COLO829 (cell line): ENCODE results near the gene TANGO6.
A peak's percentile ranks its signal among the peaks of the same experiment; 100 is the strongest.

Source experiments
- DNase-seq: peaks from one replicate; pipeline ENCODE4 v3.0.0; 2012; ENCODE audit warnings: low spot score

TANGO6 gene

GRCh38 chr16:68866933-68867332 lies 23.6 kb downstream of the TANGO6 start:
- DNase-seq: no peak

GRCh38 chr16:68869492-68870088 lies 26.3 kb downstream of the TANGO6 start:
- no peak for DNase-seq

- no peak for DNase-seq
Observed at GRCh38 chr16:68873635-68874471, 30.5 kb downstream of the TANGO6 start.

GRCh38 chr16:68875871-68876270 lies 32.5 kb downstream of the TANGO6 start:
- DNase-seq: no peak

DNA sequence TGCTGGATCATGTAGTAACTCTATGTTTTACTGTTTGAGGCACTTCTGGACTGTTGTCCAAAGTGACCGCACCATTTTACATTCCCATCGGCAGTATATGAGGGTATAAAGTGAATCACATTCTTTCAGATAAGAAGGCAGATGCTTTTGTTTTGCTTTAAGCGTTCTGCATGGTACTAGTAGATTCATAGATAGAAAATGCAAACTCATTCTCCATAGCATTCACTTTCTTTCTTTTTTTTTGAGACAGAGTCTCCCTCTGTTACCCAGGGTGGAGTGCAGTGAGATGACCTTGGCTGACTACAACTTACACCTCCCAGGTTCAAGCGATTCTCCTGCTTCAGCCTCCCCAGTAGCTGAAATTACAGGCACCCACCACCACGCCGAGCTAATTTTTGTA lies 40.4 kb downstream of the TANGO6 start:
- no peak for DNase-seq

DNA sequence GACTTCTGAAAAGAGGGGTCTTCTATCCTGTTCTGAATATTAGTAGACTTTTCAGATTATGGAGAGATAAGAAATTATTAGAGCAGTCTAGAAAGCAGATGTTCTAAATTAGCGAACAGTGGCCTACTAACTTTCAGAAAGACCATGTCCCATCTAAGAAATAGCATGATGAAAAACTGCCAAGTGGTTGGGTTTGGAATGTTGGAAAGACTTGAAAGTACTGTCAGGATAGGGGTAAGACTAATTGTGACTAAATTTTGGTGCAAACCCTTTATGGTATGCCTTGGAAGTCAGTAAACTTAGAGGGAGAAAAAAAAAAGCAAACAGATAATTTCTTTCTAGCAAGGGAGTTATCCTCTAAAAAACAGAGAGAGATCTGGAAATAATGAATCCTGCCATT lies 41.1 kb downstream of the TANGO6 start:
- DNase-seq: no peak

DNA sequence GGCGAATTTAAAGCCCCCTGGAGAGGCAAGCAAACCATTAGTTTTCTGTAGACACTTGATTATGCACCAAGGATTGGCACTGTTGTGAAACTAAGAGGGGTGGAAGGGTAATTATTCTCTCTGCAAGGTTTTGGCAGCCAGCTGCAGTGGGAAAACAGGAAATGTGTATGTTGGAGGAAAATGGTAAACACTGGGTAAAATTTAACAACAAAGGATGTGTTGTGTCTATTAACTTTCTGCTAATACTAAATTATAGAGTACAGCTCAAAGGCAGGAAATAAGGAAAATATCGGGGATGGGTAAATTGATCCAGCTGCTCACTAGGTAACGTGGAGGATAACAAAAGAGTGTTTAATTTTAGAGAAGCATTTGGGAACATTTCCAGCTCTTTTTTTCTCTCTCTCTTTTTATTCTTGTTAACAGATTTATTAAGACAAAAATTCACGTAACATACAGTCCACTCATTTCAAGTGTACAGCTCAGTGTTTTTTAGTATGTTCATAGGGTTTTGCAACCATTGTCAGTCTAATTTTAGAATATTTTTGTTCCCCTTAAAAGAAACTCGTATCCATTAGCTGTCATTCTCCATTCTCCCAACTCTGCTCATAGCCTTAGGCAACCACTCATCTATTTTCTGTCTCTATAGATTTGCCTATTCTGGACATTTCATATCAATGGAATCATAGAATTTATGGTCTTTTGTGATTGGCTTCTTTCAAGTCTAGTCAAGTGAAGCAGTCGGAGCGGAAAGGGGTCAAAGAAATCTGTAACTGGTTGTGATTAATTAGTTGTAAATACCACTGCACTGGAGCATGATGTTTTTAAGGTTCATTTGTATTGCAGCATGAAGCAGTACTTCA lies 41.8 kb downstream of the TANGO6 start:
- no peak for DNase-seq

DNA sequence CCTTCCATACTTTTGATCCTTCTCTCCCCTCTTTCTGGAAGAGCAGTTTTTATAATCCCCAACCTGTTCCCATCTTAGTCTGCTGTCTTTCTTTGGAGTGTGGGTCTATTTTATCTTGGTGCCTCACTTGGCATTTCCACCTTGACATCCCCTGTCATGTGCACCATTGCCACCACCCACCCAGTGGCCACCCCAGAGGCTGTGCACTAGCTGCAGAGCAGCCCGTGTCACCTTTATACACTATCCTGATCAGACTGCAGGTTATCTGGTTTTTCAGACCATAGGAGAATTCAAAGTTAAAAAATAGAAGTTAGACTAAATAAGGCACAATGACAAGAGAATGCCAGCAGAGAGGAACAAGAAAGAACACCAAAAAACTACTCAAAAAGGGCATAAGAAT lies 43.8 kb downstream of the TANGO6 start:
- DNase-seq: no peak

GRCh38 chr16:68889508-68890150 lies 46.3 kb downstream of the TANGO6 start:
- DNase-seq: no peak

DNA sequence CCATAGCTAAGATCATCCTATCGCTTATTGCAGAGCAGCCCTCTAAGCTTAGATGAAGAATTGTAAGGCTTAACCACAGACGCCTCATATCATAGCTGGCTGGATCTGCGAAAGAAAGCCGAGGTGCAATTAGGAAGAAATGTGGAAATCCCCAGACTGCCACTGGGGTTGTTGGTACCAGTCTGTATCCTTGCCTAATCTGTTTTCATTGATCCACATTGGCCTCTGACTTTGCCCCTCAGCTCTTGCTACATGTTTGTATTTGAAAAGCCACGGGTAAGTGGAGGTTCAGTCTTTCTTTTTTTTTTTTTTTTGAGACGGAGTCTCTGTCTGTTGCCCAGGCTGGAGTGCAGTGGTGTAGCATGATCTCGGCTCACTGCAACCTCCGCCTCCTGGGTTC lies 48.9 kb downstream of the TANGO6 start:
- no peak for DNase-seq

DNA sequence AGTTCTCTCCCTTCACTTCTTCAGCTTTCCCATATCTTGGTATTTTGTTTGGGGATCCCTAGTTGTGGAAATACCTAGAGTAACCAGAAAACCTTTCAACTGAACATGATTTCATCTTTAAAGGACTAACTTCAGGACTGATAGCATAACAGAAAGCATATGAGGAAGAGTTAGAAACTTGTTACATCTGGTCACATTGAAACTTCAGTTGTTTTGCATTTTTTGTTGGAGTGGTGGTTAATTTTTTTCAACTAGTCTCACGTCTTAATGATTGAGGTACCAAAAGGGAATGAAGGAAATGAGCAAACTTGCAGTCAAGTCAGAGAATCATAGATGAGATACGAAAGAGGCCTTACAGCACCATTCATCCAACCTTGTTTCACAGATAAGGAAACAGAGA lies 49.6 kb downstream of the TANGO6 start:
- DNase-seq: no peak

- DNase-seq: no peak
Observed at GRCh38 chr16:68893710-68894705, 50.7 kb downstream of the TANGO6 start.

DNA sequence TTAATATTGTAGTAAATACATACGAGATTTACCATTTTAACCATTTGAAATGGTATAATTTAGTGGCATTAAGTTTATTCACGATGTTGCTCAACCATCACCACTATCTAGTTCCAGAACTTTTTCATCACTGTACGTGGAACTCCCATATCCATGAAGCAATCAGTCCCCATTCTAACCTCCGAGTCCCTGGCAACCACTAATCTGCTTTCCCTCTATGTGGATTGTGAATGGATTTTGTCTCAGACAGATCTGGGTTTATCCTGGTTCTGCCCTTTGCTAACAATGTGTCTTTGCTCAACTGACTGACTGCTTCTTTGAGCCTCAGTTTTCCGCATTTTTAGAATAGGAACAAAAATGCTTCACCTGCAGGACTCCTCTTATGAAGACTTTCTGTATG lies 51.4 kb downstream of the TANGO6 start:
- no peak for DNase-seq

DNA sequence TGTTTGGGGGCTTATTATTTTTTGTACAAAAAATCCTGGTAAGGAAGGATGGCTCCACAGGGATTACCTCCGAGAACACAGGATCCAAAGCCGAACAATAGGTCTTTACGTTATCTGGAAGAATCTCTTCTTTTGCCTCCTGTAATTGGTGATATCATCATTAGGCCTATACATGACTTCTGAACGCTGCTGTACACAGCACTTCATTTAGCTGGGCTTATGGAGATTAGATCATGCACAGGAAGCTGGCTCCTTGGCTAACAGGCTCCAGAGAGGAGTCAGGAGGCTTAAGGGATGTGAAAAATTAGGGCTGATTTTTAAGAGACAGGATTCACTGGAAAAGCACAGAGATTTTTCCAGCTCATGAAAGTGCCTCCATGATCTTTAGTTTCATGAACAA lies 54.7 kb downstream of the TANGO6 start:
- no peak for DNase-seq

DNA sequence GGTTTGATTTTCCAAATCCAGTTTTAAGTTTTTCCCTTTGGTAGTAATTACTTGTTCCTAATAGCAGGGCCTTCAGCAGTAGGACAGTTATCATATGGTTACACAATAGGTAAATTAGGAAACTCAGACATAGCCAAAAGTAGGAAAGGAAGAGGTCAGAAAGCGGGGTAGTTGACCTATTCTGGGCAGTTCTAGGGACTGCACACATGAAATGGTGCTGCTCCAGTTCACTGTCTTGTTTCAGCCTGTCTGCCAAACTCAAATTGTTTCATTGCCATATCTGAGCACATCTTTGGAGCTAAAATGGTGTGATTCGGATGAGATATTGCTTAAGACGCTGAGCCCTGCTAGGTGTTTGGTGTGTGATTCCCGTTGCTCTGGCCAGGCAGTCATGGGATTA lies 56.7 kb downstream of the TANGO6 start:
- DNase-seq: no peak

DNA sequence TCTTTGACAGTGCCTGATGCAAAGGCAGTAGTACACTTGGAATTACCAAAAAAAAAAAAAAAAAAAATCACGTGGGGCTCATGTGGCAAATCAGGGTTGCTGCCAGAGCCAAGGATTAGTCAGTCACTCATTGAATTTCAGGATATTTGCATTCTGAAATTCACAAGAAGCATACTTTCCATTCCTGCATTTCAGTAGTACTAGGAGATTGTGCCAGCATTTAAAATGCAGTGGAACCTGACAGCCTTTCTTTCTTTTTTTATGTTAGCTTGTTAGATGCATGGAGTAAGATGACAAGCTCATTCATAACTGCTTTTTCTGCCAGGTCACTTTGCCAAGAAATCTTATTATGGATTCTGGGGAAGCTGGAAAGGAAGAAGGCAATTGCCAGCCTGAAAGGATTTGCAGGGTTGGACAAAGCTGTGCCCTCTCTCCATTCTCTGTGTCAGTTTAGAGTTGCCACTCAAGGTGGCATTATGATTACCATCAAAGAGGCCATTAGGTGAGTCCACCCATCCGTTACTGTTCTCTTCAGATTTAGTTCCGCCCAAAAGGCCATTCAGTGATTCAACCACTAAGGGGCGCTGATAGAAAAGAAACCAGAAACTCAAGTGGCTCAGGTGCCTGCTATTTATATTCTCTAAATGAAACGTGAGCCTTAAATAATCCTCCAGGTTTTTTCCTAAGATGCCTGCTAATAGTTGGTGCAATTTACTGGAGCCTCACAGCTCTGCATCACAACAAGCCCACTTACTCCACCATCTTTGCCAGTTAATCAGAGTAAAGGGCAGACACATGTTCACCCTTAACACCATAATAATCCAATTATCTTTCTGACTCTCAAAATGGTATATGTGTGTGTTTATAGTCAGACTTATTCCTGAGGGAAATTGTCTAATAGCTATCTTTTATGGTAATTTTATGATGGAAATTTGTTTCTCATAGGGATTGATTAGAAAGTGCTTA lies 59.0 kb downstream of the TANGO6 start:
- DNase-seq: peak; percentile 52

DNA sequence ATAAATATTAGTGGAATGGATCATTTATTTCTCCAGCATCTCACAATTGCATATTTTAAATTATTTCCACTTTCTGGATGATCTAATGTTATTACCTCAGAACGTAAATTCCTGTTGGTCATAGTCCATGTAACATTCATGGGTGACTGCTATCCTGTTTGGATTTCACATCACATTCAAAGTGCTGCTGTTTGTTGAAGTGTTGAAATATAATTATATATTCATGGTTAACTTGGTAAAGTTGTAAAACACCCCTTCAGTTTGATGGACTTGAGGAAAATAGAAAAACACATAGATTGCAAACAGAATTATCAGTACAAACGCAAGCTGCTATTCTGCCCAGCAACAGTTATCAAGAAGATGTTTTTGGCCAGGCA lies 59.6 kb downstream of the TANGO6 start:
- DNase-seq: no peak

DNA sequence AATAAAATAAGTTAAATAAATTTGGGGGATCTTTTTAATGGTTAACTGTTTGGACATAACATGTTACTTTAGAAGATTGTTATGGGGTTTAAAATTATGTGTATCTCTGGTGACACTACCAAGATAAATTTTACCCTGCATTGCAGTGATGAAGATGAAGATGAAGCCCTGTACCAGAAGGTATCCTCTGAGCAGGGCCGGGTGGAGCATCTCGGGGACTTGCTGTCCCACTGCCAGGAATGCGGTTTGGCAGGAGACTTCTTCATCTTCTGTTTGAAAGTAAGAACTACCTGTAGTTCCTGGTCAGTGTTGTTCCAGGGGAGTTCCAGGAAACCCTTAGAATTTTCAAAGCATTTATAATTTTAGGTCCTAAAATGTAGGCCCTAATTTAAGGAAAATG lies 64.0 kb downstream of the TANGO6 start:
- no peak for DNase-seq

DNA sequence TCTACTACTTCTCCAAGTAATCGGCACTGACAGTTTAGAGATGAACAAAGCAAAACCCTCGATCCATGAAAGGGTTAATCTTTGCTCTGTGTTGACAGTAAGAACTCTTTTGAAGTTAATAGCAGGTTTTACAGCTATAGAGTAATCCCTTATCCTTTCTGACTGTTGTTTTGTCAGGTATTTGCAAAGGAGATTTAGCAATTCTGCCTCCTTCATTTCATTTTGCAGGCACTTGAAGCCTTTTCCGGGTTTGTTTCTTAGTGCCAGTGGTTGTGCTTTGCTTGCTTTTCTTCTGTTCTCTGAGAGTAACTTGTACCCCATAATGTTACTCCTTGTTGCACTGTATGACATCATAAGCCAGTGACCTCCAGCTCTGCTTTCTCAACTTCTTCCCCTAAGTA lies 64.5 kb downstream of the TANGO6 start:
- DNase-seq: no peak
